IPS DF 6.9 (cell line): ENCODE data around the gene MRLN.
"Not testable (repeated sequence)": the region's sequence is repeated elsewhere in the genome, so short reads cannot be mapped to it uniquely, and the experiment has no call there.

Experiments used
- DNase-seq: peaks from one replicate; pipeline ENCODE4 v3.0.0-alpha.2; 2013; ENCODE audit warnings: low read depth, low spot score
- H3K27ac ChIP-seq: one replicate; pipeline ENCODE4 v1.5.1; 2013; ENCODE audit warnings: low read length, control low read depth
- H3K27me3 ChIP-seq: 2 replicates; pipeline ENCODE4 v1.6.1; 2013; ENCODE audit warnings: mild to moderate bottlenecking, low read length; ENCODE audit not compliant: control insufficient read depth, insufficient read depth
- H3K36me3 ChIP-seq: 2 replicates; pipeline ENCODE4 v1.6.1; 2013; ENCODE audit warnings: low read length; ENCODE audit not compliant: control insufficient read depth, insufficient read depth
- H3K4me1 ChIP-seq: 2 replicates; pipeline ENCODE4 v1.6.1; 2013; ENCODE audit warnings: low read length; ENCODE audit not compliant: control insufficient read depth, insufficient read depth
- H3K4me3 ChIP-seq: 2 replicates; pipeline ENCODE4 v1.5.1; 2013; ENCODE audit warnings: mild to moderate bottlenecking, low read length
- H3K9me3 ChIP-seq: 2 replicates; pipeline ENCODE4 v1.6.1; 2013; ENCODE audit warnings: low read length, inconsistent platforms; ENCODE audit not compliant: control insufficient read depth, insufficient read depth
- WGBS: extraction: QIAGEN DNeasy Blood & Tissue Kit; methylation state at CpG from one replicate; pipeline ENCODE4 v1.1.7; 2013; ENCODE audit warnings: mixed read lengths, missing lambda C conversion rate; ENCODE audit not compliant: insufficient read length, insufficient coverage; 5-methylcytosine and 5-hydroxymethylcytosine counted together

Gene MRLN

GRCh38 chr10:59729167-59729566 is 24.1 kb downstream of the MRLN start:
- DNase-seq, H3K36me3 ChIP-seq, H3K9me3 ChIP-seq, H3K27me3 ChIP-seq, H3K27ac ChIP-seq, H3K4me3 ChIP-seq, H3K4me1 ChIP-seq: not testable (repeated sequence)
- no CpG with 5 or more reads among the region's 4 CpGs for WGBS

- no peaks in the 10 kb centered on the region for H3K27me3 ChIP-seq
- H3K4me3 ChIP-seq: no peak overlapping the region
- DNase-seq: no peak
- WGBS: no CpG with 5 or more reads among the region's 3 CpGs
- H3K4me1 ChIP-seq: no peaks in the 10 kb centered on the region
- no peaks in the 10 kb centered on the region for H3K36me3 ChIP-seq
- H3K27ac ChIP-seq: no peak overlapping the region
- no peaks in the 10 kb centered on the region for H3K9me3 ChIP-seq
These were observed 28.9 kb downstream of the MRLN start for GRCh38 chr10:59724098-59724938.

- Histone ChIP-seq H3K27me3 (no peaks in the 10 kb centered on the region), H3K4me1 (no peaks in the 10 kb centered on the region), H3K27ac (no peak overlapping the region), H3K36me3 (no peaks in the 10 kb centered on the region), H3K4me3 (no peak overlapping the region), H3K9me3 (no peaks in the 10 kb centered on the region)
- DNase-seq: no peak
These were observed 32.9 kb downstream of the MRLN start for GRCh38 chr10:59720377-59720776.

- no CpG with 5 or more reads among the region's 2 CpGs for WGBS
- Histone ChIP-seq H3K4me1 (no peaks in the 10 kb centered on the region), H3K27ac (no peak overlapping the region), H3K4me3 (no peak overlapping the region), H3K9me3 (no peaks in the 10 kb centered on the region), H3K36me3 (no peaks in the 10 kb centered on the region), H3K27me3 (no peaks in the 10 kb centered on the region)
- DNase-seq: no peak
These were observed 33.9 kb downstream of the MRLN start for GRCh38 chr10:59719374-59719773.

- no peak for DNase-seq
- Histone ChIP-seq H3K9me3 (no peaks in the 10 kb centered on the region), H3K36me3 (no peaks in the 10 kb centered on the region), H3K27me3 (no peaks in the 10 kb centered on the region), H3K4me1 (no peaks in the 10 kb centered on the region), H3K27ac (no peak overlapping the region), H3K4me3 (no peak overlapping the region)
- no CpG with 5 or more reads among the region's 2 CpGs for WGBS
These were observed 35.0 kb downstream of the MRLN start for GRCh38 chr10:59718257-59718656.

GRCh38 chr10:59713196-59713821 is 39.9 kb downstream of the MRLN start:
- Histone ChIP-seq H3K4me1 (no peaks in the 10 kb centered on the region), H3K4me3 (no peak overlapping the region), H3K27me3 (no peaks in the 10 kb centered on the region; the same call in 1 of the 2 replicates), H3K27ac (no peak overlapping the region), H3K9me3 (no peaks in the 10 kb centered on the region), H3K36me3 (no peaks in the 10 kb centered on the region)
- whole genome bisulfite sequencing: no CpG with 5 or more reads among the region's 7 CpGs
- DNase-seq: no peak

- H3K4me3 ChIP-seq: no peak overlapping the region
- H3K36me3 ChIP-seq: no peaks in the 10 kb centered on the region
- no peak for DNase-seq
- H3K9me3 ChIP-seq: no peaks in the 10 kb centered on the region
- WGBS: no CpG with 5 or more reads among the region's 3 CpGs
- H3K4me1 ChIP-seq: no peaks in the 10 kb centered on the region
- H3K27ac ChIP-seq: no peak overlapping the region
- no peaks in the 10 kb centered on the region; the same call in 1 of the 2 replicates for H3K27me3 ChIP-seq
These were observed 41.3 kb downstream of the MRLN start for GRCh38 chr10:59711871-59712494.

GRCh38 chr10:59709395-59710125 is 43.7 kb downstream of the MRLN start, which contains the start of gene SLC16A9:
SLC16A9 (minus strand) TSS chr10:59709850; CDS start chr10:59684291, 25,559 bp downstream.
- no peak within 1 kb of the TSS for H3K27ac ChIP-seq

GRCh38 chr10:59708816-59709394 is 44.4 kb downstream of the MRLN start:
- H3K9me3 ChIP-seq: no peaks in the 10 kb centered on the region
- no peaks in the 10 kb centered on the region for H3K36me3 ChIP-seq
- no CpG with 5 or more reads among the region's 42 CpGs for WGBS
- peak overlapping the region; percentile 47; the same call in 1 of the 2 replicates for H3K4me3 ChIP-seq
- no peaks in the 10 kb centered on the region; the same call in 1 of the 2 replicates for H3K27me3 ChIP-seq
- H3K4me1 ChIP-seq: no peaks in the 10 kb centered on the region
- no peak for DNase-seq
- H3K27ac ChIP-seq: no peak overlapping the region

More at GRCh38 chr10:59709395-59710125, 43.7 kb downstream of the MRLN start, which contains the start of gene SLC16A9:
- Histone ChIP-seq H3K9me3 (no peaks in the 10 kb centered on the region), H3K36me3 (no peaks in the 10 kb centered on the region), H3K4me3 (peak within 1 kb of the TSS; percentile 47; the same call in 1 of the 2 replicates), H3K4me1 (no peaks in the 10 kb centered on the region), H3K27me3 (no peaks in the 10 kb centered on the region; the same call in 1 of the 2 replicates)
- DNase-seq: no peak
- no CpG with 5 or more reads among the region's 68 CpGs for WGBS
